HG02588 (cell line): ENCODE data around the gene C1orf159.

Experiments
- ATAC-seq: cut with Tn5 transposase; IDR thresholded peaks from one replicate; pipeline ENCODE4 v1.9.1; 2021; ENCODE audit warnings: mild to moderate bottlenecking, moderate library complexity; ENCODE audit not compliant: unreplicated experiment

C1orf159 gene

DNA sequence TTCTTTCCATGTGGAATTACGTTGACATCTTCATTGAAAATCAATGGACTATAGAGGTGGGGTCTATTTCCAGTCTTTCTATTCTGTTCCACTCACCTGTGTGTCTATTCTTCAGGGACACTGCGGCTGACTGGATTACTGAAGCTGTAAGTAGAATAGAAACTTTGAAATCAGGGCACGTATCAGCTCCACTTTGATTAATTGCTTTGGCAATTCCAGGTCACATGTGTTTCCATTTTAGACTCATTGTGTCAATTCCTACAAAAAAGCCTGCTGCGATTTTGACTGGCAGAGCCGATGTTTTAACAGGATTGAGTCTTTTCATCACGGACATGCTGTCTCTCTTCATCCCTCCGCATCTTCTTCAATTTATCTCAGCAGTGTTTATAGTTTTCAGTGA is 20.9 kb downstream of the C1orf159 start:
- ATAC-seq, result no peak

DNA sequence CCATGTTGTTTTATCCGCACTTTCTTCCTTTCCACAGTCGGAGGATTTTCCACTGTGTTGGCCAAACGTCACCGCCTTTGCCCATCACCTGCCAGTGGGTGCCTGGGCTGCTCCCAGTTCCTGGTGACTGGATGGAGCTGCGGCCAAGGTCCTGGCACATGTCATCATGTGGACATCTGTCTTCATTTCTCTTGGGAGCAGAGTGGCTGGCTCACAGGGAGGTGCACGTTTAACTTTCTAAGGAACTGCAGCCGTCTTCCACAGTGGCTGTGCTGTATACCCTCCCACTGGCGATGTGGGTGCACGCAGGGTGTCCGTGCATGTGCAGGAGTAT is 22.3 kb downstream of the C1orf159 start:
- no peak for ATAC-seq

DNA sequence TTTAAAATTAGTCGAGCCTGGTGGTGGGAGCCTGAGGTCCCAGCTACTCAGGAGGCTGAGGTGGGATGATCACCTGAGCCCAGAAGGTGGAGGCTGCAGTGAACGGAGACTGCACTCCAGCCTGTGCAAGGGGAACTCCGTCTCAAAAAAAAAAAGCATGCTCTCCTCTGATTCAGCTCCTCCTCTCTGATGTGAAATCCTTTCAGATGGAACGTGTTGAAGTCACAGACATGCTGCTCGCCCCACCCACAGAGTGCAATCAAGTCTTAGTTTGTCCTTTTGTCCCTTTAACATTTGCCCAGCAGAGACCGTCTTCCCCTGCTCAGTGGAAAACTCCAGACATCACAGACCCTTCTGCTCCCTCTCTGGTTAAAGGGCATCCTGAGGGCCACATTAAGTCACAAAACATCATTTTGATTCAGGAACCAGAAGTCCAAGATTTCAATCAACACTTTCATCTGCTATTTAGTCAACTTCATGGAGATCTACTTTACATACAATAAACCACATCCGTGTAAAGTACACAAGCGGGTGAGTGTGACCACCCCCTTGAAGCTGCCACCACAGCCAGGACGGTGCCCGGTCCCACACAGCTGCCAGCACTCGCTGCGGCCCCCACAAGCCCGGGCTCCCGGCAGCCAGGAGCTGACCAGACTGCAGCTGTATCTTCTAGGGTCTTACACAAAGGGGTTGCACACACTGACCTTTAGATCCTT is 22.8 kb downstream of the C1orf159 start:
- ATAC-seq, result no peak

DNA sequence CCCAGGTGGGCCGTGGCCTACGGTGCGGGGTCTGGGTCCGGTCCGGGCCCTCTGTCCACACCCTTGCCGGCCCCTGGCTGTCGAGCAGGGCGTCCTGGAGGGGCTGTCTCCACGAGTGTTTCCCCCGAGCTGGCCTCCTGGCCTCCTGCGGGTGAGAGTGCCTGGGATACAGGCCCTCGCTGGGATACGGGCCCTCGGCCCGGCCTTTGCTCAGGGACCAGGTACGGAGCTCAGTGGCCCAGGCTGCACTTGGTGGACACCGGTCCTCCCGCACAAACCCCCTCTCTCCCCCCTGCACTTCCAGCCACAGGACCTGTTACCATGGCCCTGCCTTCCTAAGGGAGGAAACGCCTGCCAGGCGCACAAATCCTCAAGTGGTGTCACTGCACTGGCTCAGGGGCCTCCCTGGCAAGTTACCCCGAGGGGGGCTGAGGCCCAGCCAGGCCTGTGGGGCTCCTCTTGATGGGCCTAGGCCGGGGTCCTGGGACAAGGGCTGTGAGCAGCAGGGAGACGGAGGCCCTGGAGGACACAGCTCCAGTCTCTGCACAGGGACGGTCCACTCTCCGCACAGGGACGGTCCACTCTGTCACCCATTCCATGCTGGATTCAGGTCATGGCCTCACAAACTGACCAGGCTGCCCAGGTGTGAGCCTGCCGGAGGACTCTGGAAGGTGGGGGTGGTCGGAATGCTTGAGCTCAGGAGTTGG is 23.6 kb downstream of the C1orf159 start:
- no peak for ATAC-seq

DNA sequence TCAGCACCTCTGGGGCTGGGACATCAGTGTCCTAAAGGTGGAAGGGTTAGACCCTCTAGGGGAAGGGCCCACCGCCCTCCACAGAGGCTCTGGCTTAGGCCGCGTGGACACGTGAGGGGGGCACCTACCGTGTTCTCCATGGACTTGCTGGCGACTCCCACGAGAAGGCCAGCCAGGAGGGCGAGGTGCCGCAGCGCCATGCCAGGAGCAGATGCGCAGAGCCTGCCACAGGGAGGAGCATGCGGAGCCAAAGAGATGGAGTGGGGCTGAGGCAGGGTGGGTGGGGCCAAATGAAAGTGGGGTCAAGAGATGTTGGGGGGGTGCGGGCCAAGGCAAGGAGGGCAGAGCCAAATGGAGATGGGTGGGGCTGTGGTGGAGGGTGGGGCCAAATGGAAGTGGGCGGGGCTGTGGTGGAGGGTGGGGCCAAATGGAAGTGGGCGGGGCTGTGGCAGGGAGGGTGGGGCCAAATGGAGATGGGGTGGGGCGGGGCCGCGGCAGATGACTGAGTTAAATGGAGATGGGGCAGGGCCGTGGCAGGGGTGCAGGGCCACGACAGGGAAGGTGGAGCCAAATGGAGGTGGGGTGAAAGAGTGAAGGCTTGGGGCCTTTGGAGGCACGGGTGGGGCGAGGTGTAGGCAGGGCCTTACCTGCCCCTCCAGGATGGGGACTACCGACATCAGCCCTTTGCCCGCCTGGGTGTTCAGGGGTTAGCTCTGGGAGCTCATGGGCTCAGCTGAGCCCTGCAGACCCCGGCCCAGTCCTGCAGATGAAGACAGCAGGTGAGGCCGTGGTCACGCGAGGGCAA is 24.3 kb downstream of the C1orf159 start:
- no peak for ATAC-seq

DNA sequence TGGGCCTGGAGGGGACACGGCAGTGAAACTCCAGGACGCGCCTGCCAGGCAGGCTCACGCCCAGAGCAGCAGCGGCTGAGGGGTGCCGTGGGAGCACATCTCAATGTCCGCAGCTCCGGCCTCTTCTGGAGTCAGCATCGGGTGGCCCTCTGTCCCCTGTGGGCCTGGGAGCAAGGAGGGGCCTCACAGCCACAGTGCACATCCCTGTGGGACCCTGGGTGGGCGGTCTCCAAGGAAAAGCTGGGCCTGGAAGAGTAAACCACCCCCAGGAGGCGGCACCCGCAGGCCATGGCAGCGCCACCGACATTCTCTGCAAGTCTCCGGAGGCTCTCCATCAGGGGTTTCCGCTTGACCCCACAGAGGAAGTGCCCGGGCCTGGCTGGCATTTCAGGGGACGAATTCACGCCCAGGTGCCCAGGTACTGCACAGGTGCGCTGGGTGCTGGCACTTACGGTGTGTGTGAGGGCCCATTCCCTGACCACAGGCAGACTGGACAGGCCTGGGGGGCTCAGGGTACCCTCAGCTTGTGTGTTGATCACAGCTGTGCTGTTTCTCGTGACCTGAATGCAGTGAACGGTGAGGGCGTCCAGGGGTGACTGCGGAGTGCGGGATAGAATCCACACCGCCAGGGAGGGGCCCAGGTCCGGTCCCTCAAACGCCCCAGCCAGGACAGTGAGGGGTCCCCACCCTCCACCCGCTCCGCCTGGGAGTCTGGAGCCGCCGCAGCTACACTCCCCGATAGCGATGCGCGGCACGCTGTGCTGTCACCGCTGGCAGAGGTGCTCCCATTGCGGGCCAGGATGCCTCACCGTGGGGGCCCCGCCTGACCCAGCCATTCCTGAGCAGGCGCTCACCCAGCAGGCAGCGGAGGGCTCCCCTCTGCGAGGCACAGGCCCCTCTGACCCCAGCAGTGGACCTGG is 25.2 kb downstream of the C1orf159 start:
- ATAC-seq, result no peak

DNA sequence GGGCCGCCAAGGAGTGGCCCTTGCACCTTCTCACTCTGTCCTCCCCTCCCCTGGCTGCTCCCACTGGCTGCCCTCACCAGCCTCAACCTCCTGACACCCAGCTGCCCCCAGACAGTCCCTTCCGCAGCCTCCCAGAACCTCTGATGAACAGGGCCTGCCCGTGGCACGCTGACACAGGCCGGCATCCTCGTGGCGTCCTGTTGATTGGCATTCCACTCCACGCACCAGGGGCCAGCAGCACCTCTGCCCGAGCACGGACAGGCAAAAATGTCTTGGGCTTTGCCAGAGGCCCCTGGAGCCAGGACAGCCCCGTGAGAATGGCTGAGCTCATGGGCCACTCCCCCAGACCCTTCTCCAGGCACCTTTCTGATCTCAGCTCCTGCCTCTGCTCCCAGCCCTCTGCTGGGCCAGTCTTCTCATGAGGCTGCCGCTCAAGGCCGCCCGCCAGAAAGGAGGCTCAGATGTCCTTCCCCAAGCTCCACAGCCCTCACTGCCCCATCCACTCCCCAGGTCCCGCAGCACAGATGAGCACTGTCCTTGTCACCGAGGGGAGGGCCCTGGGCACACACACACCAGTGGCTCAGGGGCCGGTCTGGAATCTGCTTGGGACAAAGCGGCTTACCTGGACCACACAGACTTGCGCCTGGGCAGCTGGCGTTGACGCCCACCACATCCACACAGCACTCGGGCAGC is 26.0 kb downstream of the C1orf159 start:
- no peak for ATAC-seq

DNA sequence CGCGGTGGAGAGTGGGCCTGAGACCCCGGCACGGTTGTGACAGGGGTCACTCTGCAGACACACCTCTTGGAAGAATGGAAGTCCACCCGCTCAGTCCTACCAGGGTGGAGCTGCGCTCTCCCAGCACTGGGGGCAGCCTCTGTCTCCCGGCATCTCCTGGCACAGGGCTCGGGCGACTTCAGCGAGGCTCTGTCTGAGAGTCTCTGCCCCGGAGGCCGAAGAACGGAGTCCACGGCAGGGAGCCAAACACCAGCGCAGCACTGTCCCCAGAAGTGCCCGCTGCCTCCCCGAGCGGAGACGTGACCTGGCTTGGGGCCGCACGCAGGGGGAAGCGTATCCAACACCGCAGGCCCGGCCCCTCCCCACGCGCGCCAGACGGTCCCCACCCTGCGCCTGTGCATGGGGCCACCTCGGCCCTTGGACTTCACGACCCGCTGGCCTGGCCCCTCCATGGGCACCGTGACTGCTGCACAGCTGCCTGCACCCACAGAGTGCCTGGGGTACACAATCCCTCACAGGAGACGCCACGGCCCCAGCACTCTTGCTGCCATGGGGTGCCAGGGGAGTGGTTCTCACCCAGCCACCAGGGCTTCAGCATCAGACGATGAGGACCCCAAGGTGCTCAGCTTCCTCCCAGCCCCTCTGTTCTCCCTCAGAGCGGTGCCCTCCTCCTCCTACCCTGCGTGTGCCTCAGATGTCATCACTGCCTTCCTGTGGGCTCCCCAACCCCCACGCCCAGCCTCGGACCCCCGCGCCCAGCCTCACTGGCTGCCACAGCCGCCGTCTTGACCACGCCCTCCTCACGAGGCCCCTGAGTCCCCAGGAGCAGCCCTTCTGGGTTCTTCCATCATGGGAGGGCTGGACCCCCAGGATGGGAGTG is 26.8 kb downstream of the C1orf159 start:
- no peak for ATAC-seq

DNA sequence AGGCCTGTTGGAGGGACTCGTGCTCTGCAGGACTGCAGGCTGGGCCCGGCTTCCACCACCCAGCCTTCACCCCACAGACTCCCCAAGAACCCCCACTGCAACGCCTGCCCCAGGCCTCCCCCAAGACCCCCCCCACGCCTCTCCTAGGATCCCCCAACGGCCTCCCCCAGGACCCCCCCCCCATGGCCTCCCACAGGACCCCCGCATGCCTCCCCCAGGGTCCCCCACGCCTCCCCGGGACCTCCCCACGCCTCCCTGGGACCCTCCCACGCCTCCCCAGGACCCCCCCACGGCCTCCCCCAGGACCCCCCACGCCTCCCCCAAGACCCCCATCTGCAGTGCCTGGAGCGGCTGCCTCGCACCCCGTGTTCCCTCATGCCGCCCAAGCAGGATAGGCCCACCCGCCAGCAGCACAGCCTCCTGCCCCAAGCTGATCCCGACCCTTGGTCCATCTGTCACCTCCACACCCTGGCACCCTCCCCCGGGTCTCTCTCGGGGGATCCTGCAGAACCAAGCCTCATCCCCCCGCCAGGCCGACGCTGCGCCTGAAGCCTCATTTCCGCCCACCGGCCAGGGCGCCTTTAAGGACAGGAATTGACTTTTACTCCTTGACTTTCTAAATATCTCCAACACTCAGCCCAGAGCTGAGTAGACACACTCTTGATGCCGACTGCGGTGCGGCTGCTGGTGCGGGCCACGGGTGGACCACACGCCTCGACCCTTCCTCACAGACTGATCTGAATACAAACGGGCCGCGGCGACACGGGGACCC is 27.7 kb downstream of the C1orf159 start:
- ATAC-seq, result no peak

DNA sequence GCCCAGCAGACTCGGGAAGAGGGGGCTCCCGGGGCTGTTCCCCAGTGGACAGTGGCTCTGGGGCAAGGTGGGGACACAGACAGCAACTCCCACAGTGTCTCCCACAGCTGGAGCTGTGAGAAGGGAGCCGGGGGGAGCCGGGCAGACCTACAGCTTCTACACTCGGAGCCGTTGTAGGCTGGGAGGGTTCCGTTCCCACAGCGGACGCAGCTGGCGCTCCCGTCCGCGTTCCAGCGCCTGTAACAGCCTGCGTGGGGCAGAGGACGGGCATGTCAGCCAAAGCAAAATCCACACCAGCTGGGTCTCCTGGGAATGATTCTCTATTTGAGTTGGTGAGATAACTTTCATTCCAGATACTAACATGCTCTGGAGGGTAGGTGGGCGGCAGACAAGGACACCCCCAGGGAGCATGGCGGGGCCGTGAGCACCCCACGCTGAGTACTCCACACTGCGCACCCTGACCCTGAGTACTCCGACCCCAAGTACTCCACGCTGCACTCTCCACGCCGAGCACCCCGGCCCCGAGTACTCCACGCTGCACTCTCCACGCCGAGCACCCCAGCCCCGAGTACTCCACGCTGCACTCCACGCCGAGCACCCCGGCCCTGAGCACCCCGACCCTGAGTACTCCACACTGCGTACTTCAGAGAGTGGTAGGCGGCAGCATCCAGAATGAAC is 28.4 kb downstream of the C1orf159 start:
- no peak for ATAC-seq

DNA sequence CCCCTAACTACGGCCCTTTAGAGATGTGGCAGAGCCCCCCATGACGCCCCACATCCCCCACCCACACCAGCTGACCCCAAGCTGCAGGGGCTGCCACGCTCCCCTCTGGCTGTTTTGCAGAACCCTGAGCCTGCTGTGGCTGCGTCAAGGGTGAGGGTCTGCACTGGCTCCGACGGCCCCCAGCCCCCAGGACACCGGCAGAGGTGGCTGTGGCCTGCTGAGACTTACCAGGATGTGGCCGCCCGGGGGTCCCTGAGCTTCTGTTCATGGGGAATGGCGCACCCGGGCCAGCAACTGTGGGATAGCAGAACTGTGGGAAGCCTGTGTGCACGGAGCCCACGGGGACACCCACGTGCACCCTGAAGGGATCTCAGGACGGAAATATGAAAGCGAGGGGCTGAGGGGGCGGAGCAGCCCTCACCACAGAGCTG is 29.0 kb downstream of the C1orf159 start:
- no peak for ATAC-seq

DNA sequence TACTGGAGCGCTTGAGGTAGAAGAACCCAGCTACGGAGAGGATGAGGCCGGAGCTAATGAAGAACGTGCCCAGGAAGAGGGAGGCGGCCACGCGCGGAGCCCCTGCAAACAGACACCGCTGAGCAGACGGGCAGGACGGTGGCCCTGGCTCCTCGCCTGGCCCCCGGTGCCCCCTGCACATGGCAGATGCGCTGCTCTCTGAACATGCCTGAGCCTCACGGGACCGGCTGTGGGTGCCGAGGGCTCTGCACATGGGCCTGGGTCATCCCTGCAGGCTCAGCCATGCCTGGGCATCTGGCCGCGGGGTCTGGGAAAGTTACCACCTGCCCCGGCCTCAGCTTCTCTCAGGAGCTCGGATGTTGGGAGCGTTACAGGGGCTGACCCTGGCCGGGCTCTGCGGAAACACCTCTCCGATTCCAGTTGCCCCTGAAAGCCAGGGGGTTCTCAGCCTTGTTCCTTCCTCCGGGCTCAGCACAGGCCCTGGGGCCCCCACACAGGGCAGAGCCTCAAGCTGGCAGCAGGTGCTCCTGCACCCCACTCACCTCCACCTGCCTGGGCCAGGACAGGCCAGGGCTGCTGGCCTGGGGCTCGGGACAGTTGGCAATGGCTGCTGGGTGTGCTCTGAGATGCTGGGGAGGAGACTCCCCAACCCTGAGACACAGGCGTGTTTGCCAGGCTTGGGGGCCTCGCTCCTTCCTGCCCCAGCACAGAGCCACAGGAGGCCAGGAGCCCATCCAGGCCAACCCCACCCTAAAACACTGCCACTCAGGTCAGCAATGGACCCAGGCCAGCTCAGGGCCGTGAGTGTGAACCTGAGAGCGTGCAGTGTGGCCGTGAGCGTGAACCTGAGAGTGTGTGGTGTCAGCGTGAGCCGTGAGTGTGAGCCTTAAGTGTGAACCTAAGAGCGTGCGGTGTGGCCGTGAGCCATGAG is 29.7 kb downstream of the C1orf159 start:
- no peak for ATAC-seq

DNA sequence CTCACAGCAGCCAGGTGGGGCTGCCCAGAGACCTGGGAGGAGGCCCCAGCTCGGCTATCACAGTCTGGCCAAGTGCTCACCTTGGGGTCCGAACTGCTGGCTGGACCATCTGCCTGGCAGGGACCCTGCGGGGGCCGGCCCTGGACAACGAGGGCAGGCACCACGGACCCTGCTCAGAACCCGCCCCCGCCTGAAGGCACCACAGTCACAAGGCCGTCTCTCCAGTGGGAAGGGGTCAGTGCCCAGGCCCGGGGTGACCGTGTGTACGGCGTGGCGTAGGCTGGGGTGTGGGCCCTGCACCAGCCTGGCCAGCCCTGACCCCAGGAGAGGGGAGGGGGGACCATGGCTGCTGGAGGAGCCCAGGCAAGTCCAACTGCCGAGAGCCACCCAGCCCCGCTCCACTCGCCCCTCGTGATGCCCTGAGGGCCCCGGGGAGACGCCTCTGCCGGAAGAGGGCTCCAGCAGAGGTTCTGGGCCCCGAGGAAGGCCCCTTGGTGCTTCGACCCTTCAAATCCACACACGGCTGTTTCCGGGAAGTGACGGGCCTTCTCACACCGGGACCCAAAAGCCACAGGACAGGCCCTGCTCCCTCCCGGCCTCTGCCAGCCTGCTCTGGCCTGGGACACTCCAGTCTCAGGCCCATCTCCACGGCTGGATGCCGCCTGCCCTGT is 30.6 kb downstream of the C1orf159 start:
- no peak for ATAC-seq

DNA sequence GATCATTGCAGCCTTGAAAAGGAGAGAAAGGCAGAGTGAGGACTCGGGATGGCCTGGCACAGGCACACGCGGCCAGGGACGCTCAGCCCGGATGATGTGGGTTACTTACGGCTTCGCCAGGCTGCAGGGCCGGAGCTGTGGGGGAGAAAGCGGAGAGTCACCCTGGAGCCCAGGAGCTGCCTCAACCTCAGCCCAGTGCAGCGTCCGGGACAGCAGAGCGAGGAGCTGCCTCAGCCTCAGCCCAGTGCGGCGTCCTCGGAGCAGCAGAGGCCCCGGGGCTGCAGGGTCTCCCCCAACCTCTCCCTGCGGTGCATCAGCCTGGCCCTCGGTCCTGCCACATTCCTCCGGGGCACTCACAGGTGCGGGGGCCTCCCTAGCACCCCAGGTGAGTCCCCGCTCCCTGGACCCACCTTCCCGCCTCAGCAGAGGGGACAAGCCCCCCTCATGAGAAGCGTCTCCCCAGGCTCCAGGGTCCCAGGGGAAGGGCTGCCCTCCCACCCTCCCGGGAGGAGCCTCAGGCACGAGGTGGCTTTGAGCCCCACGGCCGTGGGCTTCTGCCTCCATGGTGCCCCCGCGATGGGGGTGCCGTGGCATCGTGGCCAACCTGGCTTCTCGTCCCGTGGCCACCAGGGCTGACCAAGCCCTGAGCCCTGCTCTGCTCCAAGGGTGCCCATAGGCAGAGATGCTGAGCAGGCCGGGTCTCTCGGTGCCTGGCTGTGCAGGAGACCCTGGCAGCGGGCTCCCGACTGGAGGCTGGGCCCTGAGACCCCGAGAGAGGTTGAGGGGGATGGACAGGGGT is 31.3 kb downstream of the C1orf159 start:
- no peak for ATAC-seq
